Stimulated activated CD8-positive, alpha-beta memory T cell treated with anti-CD3 and anti-CD28 coated beads, Interleukin-4, amount 100 ng/mL, for 1 hour (primary cell): ENCODE data around the gene TLE1.

Source experiments
- DNase-seq, 2 donors: peaks; one replicate each; pipeline ENCODE4 v3.0.0-alpha.2; 2020; ENCODE audit warnings: low read depth in 2 of 2, low spot score in 1 of 2

The TLE1 gene

GRCh38 chr9:81686614-81687520 is 2.5 kb downstream of the TLE1 start:
- peak in 1 of 2 donors; percentile 12 for DNase-seq

DNA sequence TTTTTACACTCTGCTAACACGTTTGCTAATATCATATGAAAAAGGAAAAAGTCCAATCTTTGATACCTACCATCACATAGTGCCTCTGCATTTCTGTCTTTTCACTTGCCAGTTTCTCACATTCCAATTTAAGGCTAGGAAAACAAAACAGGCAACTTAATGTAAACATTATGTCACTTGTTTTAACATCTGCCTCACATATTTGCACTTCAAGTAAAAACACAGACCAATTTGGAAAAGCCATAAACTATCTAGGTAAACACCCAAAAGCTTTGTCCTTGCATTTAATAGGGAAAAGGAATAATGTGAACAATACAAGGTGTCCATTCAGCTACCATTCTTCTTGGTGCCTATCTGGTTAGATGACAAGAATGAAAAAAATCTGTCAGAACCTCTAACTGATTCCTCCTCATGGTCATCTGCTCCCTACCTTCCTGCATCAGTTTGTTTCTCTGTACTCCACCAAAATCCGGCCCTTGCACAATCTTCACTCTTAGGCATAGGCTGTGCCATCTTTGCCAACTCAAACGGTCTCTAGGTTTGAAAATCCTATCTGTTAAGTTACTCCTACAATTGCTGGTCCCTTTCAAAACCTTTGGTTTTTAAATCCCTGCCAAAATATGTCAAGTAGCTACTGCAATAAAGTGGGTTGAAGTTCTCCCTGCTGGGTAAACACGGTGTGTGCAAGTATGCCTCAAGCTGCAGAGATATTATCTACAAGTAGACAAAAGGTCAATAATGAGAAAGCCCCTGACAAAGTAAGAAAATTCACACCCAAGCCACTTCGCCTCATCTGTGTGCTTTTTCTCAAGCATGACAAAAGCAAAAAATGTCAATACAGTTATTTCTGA is 3.4 kb downstream of the TLE1 start:
- no peak for DNase-seq

GRCh38 chr9:81684635-81685034 is 4.7 kb downstream of the TLE1 start:
- no peak for DNase-seq

DNA sequence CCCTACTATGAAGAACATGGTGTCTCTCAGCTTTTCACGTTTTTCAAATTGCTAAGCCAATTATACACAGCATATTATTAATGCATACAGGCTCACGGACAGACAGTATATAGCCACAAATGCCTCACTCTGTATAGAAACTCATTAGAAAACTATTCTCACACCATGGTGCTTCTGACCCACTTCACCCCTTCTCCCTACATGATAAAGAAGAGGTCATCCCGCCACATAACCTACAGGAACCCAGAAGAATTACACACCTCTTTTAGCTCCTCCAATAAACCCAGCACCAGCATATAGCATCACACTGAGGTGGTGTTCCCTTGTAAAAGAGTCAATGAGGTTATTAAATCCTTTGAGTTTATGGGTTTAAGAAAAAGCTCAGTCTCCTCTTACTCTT is 5.6 kb downstream of the TLE1 start:
- DNase-seq: no peak

- no peak for DNase-seq
Measured at GRCh38 chr9:81683238-81683637, 6.1 kb downstream of the TLE1 start.

DNA sequence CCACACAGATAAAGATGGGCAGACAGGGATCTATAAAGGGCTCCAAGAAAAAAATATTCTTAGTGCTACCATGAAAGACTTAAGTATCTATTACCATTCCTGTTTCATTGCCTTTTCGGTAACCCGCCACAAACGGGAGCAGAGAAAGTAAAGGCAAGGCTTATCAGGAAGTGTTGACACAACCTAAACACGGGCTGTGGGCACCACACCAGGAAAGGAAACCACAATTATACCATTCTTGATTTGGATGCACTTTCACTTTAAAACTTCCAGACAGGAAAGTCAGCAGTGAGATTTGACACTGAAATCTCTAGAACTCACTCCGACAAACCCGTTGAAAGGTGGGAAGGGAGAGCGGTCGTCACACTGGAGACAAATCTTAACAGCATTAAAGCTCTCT is 6.5 kb downstream of the TLE1 start:
- DNase-seq: no peak

DNA sequence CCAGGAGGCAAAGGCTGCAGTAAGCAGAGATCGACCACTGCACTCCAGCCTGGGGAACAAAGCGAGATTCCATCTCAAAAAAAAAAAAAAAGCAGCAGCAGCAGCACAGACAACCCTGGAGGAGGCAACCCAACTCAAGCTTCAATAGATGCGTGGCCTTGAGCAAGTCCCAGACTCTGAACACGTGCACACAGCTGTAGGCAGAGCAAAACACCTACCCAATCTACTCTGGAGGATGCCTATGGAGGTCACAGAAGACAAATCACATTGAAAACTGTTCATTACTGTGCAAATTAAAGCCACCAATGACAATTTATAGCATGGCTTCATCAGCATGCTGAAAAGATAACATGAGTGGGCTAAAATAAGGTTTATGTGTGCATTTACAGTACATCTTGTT is 7.2 kb downstream of the TLE1 start:
- no peak for DNase-seq

DNA sequence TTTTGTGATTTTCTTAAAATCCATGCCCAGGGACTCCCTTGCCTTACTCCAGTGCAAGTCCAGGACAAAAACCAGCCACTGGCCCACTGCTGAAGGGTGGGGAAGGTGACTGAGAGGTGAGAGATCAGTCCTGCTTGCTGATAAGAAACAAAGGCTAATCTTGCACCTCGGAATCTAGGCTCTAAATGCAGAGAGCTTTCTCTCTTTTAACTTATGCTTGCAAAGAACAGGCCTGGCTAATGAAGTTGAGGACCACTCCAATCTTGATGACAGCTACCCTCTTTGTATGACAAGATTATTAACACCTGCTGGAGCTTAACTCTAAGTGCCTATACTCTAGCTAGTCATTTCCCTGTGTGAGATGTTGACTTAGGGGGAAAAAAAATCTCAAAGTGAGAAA is 8.8 kb downstream of the TLE1 start:
- DNase-seq: no peak

DNA sequence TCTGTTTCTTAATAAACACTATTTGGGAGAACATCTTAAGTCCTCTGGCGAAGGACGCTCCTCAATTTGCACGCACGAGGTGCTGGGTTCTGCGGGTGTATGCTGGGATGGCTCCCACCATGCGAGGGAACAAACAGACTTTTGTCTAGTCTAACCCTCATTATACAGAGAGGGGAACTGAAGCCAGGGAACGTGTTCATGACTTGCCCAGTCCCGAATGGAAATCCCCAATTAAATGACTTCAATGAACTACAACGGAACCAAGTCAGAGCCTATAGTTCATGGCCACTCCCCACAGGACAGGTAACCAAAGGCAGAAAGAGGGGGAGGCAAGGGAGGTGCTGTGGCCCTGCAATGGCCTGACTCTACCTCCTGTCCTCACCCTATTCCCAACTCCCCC is 9.3 kb downstream of the TLE1 start:
- DNase-seq: no peak

GRCh38 chr9:81678088-81678487 is 11.3 kb downstream of the TLE1 start:
- no peak for DNase-seq

GRCh38 chr9:81676395-81676794 is 13.0 kb downstream of the TLE1 start:
- DNase-seq: no peak

- DNase-seq: no peak
Measured at GRCh38 chr9:81673310-81673709, 16.0 kb downstream of the TLE1 start.

DNA sequence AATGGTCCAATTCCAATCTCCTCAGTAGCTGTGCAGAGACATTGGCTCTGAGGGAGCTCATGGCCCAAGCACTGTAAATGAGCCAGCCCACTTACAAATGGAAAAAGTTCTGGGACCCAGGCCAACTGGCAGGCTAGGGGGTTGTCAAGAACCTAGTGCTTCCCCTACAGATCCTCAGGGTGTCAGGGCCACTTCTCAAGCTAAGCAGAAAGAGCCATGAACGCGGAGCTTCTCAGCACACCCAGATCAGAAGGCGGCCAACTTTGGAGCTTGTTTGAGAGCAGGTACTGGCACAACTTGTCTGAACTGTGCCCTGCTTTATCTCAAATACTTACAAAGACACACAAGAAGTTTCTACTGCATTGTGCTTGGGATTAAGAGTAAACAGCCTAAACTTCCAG is 17.5 kb downstream of the TLE1 start:
- no peak for DNase-seq

DNA sequence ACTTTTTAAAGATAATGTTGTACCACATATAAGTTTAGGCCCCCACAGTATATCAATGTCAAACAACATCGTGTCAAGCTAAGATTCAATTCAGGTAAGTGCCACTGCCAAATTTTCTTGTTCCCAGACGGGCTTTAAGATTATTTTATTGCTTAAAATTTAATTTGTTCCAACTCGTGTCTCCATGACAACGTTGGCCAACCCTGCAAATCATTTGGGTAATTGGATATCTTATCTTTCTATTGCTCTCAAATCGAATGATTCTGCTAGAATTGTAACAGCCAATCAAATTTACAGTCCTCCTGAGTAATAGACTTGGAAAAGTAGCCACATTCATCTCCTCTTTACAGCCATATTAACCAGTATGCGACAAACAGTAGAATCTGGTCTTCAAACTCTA is 19.5 kb downstream of the TLE1 start:
- no peak for DNase-seq

DNA sequence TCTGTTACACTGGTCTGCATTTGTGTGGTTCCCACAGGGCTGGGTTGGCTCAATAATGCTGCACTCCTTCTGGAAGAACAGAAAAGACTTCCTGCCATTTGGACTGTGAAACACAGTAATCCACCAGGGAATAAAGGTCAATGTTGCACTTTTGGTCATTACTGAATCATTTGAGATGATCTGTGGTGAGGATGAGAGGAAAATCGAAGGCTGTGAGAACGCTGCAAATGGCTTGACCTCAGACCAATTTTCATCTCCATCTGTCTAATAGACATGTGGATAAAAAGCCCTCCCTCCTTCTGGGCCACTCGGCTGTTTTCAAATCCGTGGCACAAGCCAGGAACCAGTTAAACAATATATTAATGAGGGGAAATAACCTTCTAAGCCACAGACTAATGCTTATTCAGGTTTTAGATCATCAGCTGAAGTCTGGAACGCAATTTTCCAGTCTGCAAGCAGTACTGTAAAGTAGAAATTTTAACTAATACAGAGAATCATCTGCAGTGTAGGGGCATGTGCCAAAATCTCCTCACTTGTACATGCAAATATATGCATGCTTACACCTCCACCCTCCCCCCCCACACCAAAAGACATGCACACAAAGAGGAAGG is 20.2 kb downstream of the TLE1 start:
- DNase-seq: no peak

DNA sequence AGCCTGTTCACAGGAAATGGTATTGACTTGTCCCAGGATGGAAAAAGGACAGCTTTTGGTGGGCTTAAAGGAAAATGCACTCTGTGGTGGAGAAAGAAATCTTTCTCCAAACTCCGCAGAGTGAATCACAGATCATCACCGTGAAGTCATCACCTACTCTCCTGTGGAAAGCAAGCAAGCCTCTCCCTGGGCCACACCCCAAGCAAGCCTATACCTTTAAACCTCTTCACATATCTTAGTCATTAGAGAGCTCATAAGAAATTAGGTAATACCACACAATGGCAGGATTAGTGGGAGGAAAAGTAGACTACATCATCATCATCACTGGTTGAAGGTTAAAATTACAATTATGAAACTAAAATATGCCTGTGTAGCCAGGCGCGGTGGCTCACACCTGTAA is 23.2 kb downstream of the TLE1 start:
- DNase-seq: no peak

DNA sequence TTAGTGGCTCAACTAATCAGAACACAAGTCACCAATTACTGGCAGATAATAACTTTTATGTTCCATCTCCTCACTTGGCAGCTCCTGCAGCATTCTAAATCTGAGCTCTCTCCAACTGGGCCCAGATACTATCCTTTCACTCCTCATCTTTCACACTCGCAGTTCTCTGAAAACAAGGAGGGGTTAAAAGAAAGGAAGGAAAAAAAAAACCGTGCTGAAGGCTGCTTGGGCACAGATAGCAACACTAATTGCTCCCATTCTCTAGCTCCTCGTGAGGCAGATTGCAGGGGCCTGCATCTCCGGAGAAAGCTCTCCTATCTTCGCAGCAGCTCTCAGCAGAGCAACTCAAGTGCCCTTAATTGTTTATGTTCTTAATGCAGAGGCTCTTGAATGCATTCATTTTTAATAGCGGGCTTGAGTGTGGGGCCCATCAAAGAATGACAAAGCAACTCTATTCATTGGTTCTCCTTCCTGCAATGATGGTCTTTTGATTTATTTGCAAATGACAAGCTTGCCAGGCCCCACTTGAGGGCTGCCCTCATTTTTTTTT is 23.9 kb downstream of the TLE1 start:
- no peak for DNase-seq

DNA sequence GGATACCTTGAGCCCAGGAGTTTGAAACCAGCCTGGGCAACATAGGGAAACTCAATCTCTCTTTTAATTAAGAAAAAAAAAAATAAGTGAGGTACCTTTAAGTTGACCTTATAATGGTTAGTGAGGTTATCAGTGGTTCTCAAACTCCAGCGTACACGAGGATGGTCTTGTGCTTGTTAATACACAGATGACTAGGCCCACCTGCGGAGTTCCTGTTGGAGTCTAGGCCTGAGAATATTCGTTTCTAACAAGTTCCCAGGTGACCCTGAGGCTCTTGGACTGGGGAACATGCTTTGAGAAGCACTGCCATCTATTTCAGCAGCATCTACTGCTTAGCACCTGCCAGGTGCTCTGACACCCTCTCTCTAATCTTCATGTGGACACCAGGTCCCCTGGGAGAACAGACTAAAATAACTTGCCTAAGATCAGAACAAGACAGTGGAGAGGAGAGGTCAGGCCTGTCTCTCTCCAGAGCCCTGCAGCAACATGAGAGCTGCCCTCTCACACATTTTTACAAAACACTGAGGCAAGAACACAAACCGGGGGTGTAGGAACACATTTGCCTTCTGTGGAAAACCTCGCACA is 24.6 kb downstream of the TLE1 start:
- DNase-seq: no peak

- no peak for DNase-seq
Measured at GRCh38 chr9:81661339-81661738, 28.0 kb downstream of the TLE1 start.

DNA sequence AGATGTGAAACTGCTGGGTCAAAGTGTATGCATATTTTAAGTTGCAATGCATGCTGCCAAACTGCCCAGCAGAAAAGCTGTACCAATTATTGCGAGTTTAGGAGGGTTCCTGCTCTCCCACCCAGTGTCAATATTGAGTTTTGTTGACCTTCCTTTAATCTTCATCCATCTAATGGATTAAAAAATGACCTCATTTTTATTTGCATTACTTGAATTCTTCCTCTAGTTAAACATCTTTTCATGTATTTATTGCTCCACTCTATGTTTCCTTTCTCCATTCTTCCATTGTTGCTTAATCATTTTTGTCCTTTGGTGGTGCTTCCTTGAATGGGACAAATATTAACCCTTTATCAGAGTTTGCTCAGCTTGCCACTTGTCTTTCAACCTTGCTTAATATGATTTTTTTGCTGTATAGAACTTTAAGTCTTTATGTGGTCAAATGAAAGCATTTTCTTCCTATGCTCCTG is 32.4 kb downstream of the TLE1 start:
- no peak for DNase-seq

DNA sequence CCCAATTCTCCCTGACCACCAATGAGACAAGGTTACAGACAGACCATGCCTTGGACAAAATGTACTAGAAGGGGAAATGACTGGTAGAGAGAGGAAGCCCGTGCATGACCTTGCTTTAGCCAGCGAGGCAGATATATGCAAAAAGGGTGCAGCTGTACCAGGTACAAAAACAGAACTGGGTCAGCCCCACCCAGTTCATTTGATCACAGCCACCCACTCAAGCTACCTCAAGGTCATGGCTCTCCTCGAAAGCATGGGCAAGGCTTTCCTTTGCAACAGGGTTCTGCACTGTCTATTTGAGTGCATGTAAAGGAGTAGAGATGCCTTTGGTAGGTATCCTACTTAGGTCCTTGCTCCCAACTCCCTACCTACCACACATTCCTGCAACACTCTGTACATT is 33.3 kb downstream of the TLE1 start:
- no peak for DNase-seq
